Fibroblast of mammary gland (primary cell): ENCODE results near the gene SHB.

ENCODE experiments used
- DNase-seq: peaks from one replicate; pipeline ENCODE4 v3.0.0-alpha.2; 2010; ENCODE audit warnings: low read depth
- H3K4me3 ChIP-seq: 2 replicates; pipeline ENCODE4 v1.5.1; 2011; ENCODE audit warnings: low read depth, mild to moderate bottlenecking, low read length, moderate library complexity; ENCODE audit not compliant: control insufficient read depth
- TF ChIP-seq, protein P1 (sequence below): conservative IDR thresholded peaks from 2 replicates; pipeline ENCODE4 v1.5.1; 2011; ENCODE audit warnings: low read depth, low read length, inconsistent platforms; ENCODE audit not compliant: control insufficient read depth, insufficient read depth

Gene SHB

GRCh38 chr9:38029915-38030638 lies 39.0 kb downstream of the SHB start:
- TF ChIP-seq, protein P1, sequence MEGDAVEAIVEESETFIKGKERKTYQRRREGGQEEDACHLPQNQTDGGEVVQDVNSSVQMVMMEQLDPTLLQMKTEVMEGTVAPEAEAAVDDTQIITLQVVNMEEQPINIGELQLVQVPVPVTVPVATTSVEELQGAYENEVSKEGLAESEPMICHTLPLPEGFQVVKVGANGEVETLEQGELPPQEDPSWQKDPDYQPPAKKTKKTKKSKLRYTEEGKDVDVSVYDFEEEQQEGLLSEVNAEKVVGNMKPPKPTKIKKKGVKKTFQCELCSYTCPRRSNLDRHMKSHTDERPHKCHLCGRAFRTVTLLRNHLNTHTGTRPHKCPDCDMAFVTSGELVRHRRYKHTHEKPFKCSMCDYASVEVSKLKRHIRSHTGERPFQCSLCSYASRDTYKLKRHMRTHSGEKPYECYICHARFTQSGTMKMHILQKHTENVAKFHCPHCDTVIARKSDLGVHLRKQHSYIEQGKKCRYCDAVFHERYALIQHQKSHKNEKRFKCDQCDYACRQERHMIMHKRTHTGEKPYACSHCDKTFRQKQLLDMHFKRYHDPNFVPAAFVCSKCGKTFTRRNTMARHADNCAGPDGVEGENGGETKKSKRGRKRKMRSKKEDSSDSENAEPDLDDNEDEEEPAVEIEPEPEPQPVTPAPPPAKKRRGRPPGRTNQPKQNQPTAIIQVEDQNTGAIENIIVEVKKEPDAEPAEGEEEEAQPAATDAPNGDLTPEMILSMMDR: no peak
- no peak for DNase-seq
- no peak overlapping the region for H3K4me3 ChIP-seq

DNA sequence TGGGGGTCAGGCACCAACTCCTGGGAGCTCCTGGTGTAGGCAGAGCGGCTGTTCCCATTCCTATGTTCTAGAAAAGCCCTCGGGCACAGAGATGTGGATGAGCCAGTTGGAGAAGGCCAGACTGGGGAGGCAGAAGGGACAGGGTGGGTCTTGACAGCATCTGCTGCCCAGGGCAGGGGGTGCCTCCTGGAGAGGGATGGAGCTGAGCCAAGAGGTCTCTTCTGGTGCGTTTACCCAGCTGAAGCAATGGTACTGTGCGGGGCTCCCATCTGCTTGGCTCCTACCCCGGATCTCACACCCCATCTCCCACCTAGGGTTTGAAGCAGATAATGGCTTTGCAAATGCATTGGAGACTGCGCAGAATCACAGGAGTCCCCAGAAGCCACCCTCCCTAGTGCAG lies 41.3 kb downstream of the SHB start:
- TF ChIP-seq, protein P1: no peak
- no peak for DNase-seq
- H3K4me3 ChIP-seq: no peak overlapping the region

DNA sequence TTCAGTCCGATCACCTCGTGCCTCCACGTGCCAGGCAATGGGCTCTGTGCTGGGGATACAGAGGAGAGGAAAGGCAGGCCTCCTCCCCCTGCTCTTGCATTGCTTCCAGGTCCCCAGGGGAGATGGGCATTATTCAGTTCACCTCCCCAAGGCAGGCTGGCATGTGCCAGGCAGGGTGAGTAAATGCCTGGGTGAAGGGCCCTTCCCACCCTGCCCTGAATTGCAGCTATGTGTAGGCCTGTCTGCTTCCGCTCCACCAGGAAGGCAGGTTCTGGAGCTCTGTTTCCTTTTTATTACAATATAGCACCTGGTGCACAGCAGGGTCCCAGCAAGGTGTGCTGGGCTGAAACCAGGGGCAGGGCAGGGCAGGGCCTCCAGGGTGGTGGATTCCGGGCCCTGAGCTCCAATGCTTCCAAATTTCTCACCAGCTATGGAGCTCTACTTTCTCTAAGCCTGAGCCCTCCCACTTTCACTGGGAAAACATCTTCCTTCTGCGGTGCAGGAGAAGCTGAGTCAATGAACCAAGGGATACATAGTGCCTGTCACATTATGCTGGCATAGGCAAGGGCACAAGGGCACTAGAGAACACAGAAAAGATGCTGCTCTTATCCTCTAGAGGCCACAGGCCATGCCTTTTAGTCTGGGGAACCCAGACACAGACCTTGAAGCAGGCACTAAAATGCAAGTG lies 42.0 kb downstream of the SHB start:
- TF ChIP-seq, protein P1: no peak
- H3K4me3 ChIP-seq: no peak overlapping the region
- no peak for DNase-seq

- TF ChIP-seq, protein P1: no peak
These were observed 42.8 kb downstream of the SHB start for GRCh38 chr9:38026021-38026809.

DNA sequence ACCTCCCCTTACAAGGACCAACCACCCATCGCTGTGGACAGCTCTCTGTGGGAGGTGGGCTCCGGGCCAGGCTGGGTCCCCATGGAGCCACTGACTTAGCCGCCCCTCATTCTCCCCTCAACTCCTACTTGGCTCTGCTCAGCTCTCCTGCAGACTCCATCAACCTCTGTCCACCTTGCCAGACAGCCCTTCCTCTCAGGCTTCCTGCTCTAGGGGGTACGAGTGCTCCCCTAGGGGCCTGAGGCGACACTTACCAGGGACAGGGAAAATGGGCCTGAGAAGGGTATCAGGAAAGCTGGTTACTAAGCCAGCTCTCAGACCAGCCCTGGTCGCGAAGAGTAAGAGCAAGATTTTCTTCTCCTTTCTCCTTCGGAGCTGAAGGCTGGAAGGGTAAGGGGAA lies 43.9 kb downstream of the SHB start:
- TF ChIP-seq, protein P1: no peak
- H3K4me3 ChIP-seq: no peak overlapping the region
- DNase-seq: no peak

More at GRCh38 chr9:38026021-38026809, 42.8 kb downstream of the SHB start:
- peak; percentile 92 for DNase-seq
- H3K4me3 ChIP-seq: peak overlapping the region; percentile 9

DNA sequence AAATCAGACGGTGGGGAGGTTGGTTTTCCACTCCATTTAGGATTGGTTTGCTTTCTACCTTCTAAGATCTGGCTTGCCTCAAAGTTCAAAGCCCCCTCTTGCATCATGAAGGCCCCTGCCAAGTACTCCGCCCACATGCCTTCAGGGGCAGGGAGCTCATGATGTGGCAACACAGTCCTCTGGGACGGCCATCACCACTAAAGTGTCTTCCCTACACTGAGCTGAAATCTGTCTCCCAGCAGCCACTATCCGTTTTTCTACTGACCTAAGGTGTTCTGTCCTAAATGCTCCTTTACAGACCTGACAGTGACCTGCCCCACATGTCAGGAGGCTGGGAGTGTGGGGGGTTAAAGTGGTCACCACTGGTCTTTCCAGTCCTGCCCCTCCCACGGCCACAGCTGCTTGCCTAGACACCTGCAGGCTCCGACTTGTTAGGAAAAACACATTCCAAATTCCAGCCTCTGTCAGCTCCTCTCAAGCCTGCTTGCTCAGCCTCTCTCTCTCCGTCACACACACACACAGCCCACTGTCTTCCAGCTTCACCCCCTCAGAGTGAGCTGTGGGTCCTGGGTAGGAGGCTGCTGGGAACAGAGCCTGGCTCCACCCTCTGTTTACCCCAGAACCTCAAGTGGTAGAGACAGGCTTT lies 44.9 kb downstream of the SHB start:
- TF ChIP-seq, protein P1: no peak
- no peak overlapping the region for H3K4me3 ChIP-seq
- DNase-seq: peak; percentile 81
